GM23248 (cell line): ENCODE data around the gene OR9Q1. TPM values are rescaled to one million over a fixed set of nuclear protein-coding genes. Genes with fewer than 3 reads are reported as not detected.

Experiments used
- DNase-seq: peaks from one replicate; pipeline ENCODE4 v3.0.0-alpha.2; 2015
- H2AFZ ChIP-seq: fragments of 200-600 bp; sonication (generic); 2 replicates; pipeline ENCODE4 v1.6.1; 2016; ENCODE audit warnings: antibody characterized with exemption
- H3F3A ChIP-seq: fragments of 200-600 bp; sonication (generic); 2 replicates; pipeline ENCODE4 v1.6.1; 2016; ENCODE audit warnings: mild to moderate bottlenecking, antibody characterized with exemption, mixed run types; ENCODE audit not compliant: insufficient read depth
- H3K27ac ChIP-seq: fragments of 200-600 bp; sonication (generic); 2 replicates; pipeline ENCODE4 v1.5.1; 2016; ENCODE audit warnings: mild to moderate bottlenecking
- H3K27me3 ChIP-seq: fragments of 200-600 bp; sonication (generic); replicated peaks from 2 replicates; pipeline ENCODE4 v1.6.1; 2016; ENCODE audit warnings: mild to moderate bottlenecking; ENCODE audit not compliant: insufficient read depth
- H3K36me3 ChIP-seq: fragments of 200-600 bp; sonication (generic); 2 replicates; pipeline ENCODE4 v1.6.1; 2016; ENCODE audit warnings: low read depth, mild to moderate bottlenecking
- H3K4me1 ChIP-seq: fragments of 200-600 bp; sonication (generic); 2 replicates; pipeline ENCODE4 v1.6.1; 2016; ENCODE audit warnings: mild to moderate bottlenecking; ENCODE audit not compliant: insufficient read depth
- H3K4me2 ChIP-seq: fragments of 200-600 bp; sonication (generic); one replicate; pipeline ENCODE4 v1.6.1; 2016; ENCODE audit warnings: mild to moderate bottlenecking; ENCODE audit not compliant: unreplicated experiment
- H3K4me3 ChIP-seq: fragments of 200-600 bp; sonication (generic); 2 replicates; pipeline ENCODE4 v1.5.1; 2016; ENCODE audit warnings: mild to moderate bottlenecking
- H3K79me2 ChIP-seq: fragments of 200-600 bp; sonication (generic); 2 replicates; pipeline ENCODE4 v1.6.1; 2016; ENCODE audit warnings: mild to moderate bottlenecking; ENCODE audit not compliant: insufficient read depth
- H3K9ac ChIP-seq: fragments of 200-600 bp; sonication (generic); 2 replicates; pipeline ENCODE4 v1.6.1; 2016; ENCODE audit warnings: mild to moderate bottlenecking
- H3K9me2 ChIP-seq: fragments of 200-600 bp; sonication (generic); 2 replicates; pipeline ENCODE4 v1.6.1; 2016; ENCODE audit warnings: mixed run types, mild to moderate bottlenecking, moderate library complexity; ENCODE audit not compliant: insufficient read depth
- H3K9me3 ChIP-seq: fragments of 200-600 bp; sonication (generic); one replicate; pipeline ENCODE4 v1.6.1; 2017; ENCODE audit warnings: low read depth
- H4K20me1 ChIP-seq: fragments of 200-600 bp; sonication (generic); 2 replicates; pipeline ENCODE4 v1.6.0; 2016; ENCODE audit not compliant: insufficient read depth
- EZH2 ChIP-seq: fragments of 200-600 bp; sonication (generic); IDR thresholded peaks from 2 replicates; pipeline ENCODE4 v1.6.1; 2018; ENCODE audit warnings: antibody characterized with exemption, mild to moderate bottlenecking; ENCODE audit not compliant: insufficient read depth, poor library complexity, severe bottlenecking
- EZH2phosphoT487 ChIP-seq: fragments of 200-600 bp; sonication (generic); IDR thresholded peaks from 2 replicates; pipeline ENCODE4 v1.6.1; 2018; ENCODE audit warnings: antibody characterized with exemption, moderate library complexity, mild to moderate bottlenecking, low read depth; ENCODE audit not compliant: insufficient read depth
- WGBS, 2 experiments: methylation state at CpG; one replicate each; pipeline ENCODE4 v1.1.6; 2015 to 2017; ENCODE audit warnings: low lambda C conversion rate in 2 of 2, low coverage in 1 of 2; ENCODE audit errors: missing lambda C conversion rate in 2 of 2; 5-methylcytosine and 5-hydroxymethylcytosine counted together
- in situ Hi-C: fragments of 300-500 bp; cut with MboI; formaldehyde crosslinking; loops from 2 replicates; pipeline ENCODE4 v1.15.0; 2020
- polyA plus RNA-seq: library from polyadenylated mRNA; unstranded; fragments of >200 nt; fragmentation: Nextera tagmentation; extraction: Ambion mirVana; gene quantifications from 2 replicates; pipeline ENCODE4 v1.2.1, GENCODE V29; 2016
- total RNA-seq: library from RNA; depleted of rRNA; stranded (reverse); fragments of >200 nt; shearing (Covaris generic); gene quantifications from 2 replicates; pipeline ENCODE4 v1.2.3, GENCODE V29; 2014

The OR9Q1 gene
- total and polyA plus RNA-seq, 2 experiments from 2014 or later, result not detected

DNA sequence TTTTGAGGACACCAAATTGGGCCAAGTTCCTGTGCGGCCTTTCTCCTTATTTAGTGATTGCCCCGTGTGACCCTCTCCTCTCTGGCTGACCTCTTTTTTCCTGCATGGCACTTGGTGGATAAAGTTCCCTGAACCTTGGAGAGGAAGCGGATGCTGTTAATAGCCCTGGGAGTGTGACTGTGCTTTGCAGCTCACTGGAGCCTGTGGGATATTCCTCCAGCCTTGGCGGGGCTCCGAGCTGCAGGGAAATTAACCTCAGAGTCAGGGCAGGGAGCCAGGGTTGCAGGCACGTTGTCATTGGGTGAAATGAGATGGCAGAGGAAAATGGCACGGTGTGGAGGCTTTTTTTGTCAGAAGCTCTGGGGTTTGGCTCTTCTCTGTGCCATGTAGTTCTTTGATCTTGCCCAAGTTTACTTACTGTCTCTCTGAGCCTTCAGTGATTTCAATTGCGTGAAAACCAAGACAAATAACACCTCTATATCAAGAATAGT, 965 bp downstream of the OR9Q1 start:
- Histone ChIP-seq H2AFZ (peak overlapping the region; percentile 76), H3F3A (peaks cover 21% of the 10 kb centered on the region; the same call in 1 of the 2 replicates), H3K79me2 (no peaks in the 10 kb centered on the region), H3K27me3 (no peaks in the 10 kb centered on the region), H3K9me3 (no peaks in the 10 kb centered on the region), H3K4me2 (peak overlapping the region; percentile 20), H3K9ac (0 out of 2 replicates have a peak overlapping the region, but pooled peaks have one; percentile 2), H3K4me1 (peaks cover 39% of the 10 kb centered on the region), H3K36me3 (no peaks in the 10 kb centered on the region), H4K20me1 (no peaks in the 10 kb centered on the region), H3K4me3 (no peak overlapping the region), H3K27ac (no peak overlapping the region), H3K9me2 (no peaks in the 10 kb centered on the region)
- in situ Hi-C loops, result no loop called here
- no peak for TF ChIP-seq EZH2
- TF ChIP-seq EZH2phosphoT487, result no peak
- WGBS, 2 experiments, result 23 to 26% methylated on average over 8 of the region's 8 CpGs
- peak; percentile 83 for DNase-seq

DNA sequence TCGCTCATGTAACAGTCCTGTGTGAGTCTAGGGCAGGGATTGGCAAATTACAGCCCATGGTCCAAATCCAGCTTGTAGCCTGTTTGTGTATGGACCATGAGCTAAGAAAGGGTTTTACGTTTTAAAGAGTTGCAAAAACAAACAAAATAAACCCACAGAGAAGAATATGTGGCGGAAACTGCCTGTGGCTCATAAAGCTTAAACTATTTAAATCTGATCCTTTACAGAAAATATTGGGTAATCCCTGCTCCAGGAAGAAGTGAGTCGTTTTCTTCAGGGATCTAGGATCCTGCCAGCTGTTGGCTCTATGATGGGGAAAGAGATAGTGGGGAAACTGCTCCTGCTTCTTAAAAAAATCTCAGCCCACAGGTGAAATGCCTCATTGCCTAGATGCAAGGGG, 3.7 kb downstream of the OR9Q1 start:
- Histone ChIP-seq H4K20me1 (no peaks in the 10 kb centered on the region), H2AFZ (peak overlapping the region; percentile 0), H3K4me1 (peaks cover 39% of the 10 kb centered on the region), H3K36me3 (no peaks in the 10 kb centered on the region), H3K4me2 (peak overlapping the region; percentile 8), H3K79me2 (no peaks in the 10 kb centered on the region), H3K27ac (peak overlapping the region; percentile 35), H3K4me3 (no peak overlapping the region), H3K9ac (no peak overlapping the region), H3K9me2 (no peaks in the 10 kb centered on the region), H3K27me3 (no peaks in the 10 kb centered on the region), H3K9me3 (no peaks in the 10 kb centered on the region), H3F3A (peaks cover 21% of the 10 kb centered on the region; the same call in 1 of the 2 replicates)
- WGBS, 2 experiments, result 19 to 21% methylated on average over 4 of the region's 4 CpGs
- peak; percentile 73 for DNase-seq
- in situ Hi-C loops, result no loop called here
- TF ChIP-seq EZH2phosphoT487 (no peak), EZH2 (no peak)

DNA sequence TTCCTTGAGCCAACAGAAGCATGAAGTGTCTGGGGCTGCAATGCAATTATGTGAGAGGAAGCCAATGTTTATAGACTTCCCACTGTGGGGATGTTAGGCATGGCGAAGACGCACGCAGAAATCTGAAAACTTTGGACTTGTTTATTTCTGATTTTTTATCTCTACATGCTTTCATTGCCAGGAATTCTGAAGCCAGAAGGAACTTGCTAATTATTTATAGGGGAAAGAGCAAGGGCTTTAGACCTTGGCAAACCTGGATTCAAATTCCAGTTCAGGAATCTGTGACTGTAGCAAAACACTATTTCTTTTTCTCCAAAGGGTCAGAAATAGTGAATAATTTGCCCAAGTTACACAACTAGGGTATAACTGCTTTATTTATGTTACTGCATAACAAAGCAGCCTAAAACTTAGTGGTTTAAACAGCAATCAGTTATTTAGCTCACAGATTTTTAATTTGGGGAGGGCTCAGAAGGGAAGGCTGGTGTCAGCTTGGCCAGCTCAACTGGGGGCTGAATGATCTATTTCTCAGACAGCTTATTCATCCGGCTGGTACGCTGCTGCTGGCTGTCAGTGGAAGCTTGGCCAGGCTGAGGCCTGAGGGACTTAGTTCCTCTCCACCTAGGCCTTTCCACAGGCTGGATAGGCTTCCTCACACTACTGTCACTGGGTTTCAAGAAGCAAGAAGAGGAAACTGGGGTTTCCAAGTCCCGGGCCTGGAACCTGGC, 5.2 kb downstream of the OR9Q1 start:
- Histone ChIP-seq H3K27me3 (no peaks in the 10 kb centered on the region), H3K4me1 (peaks cover 38% of the 10 kb centered on the region), H3K36me3 (no peaks in the 10 kb centered on the region), H3K27ac (peak overlapping the region; percentile 26; the same call in 1 of the 2 replicates), H3K9me2 (no peaks in the 10 kb centered on the region), H3K9me3 (no peaks in the 10 kb centered on the region), H3K4me3 (no peak overlapping the region), H4K20me1 (no peaks in the 10 kb centered on the region), H3K4me2 (no peak overlapping the region), H3K9ac (no peak overlapping the region), H3F3A (peaks cover 21% of the 10 kb centered on the region; the same call in 1 of the 2 replicates), H2AFZ (peak overlapping the region; percentile 34), H3K79me2 (no peaks in the 10 kb centered on the region)
- WGBS, 2 experiments, result 53 to 62% methylated on average over 6 of the region's 6 CpGs
- no peak for TF ChIP-seq EZH2phosphoT487
- peak; percentile 56 for DNase-seq
- in situ Hi-C loops, result no loop called here

DNA sequence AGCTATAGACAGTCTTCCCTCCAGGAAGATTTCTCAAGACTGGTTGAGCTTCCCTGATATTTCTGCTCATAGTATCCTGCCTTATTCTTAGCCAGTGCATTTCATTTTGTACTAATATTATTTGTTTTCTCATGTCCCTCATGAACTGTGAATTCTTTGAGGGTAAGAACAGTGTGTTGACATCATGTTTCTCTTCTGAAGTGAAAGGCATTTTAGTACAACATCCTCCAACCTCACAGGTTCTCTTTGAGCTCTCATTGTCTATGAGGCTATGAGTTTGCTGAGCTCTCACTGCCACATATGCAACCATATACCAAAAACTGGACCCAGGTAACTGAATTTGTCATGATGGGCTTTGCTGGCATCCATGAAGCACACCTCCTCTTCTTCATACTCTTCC, 7.0 kb downstream of the OR9Q1 start, which contains the start of gene OR6Q1:
Gene OR6Q1, plus strand, starts transcription at position 301 of the 400 bp plus-strand sequence. Its CDS starts 0 bp downstream, at position 301.
- H4K20me1 ChIP-seq, result no peaks in the 10 kb centered on the region
- no peaks in the 10 kb centered on the region for H3K36me3 ChIP-seq
- in situ Hi-C loops, result no loop called here
- H3K4me2 ChIP-seq, result no peak within 1 kb of the TSS
- TF ChIP-seq EZH2phosphoT487 (no peak), EZH2 (no peak)
- H3K27ac ChIP-seq, result no peak within 1 kb of the TSS
- peaks cover 26% of the 10 kb centered on the region for H3K4me1 ChIP-seq
- H3K4me3 ChIP-seq, result no peak within 1 kb of the TSS
- H3F3A ChIP-seq, result peaks cover 16% of the 10 kb centered on the region; the same call in 1 of the 2 replicates
- no peak within 1 kb of the TSS for H3K9ac ChIP-seq
- DNase-seq, result no peak
- H3K9me3 ChIP-seq, result no peaks in the 10 kb centered on the region
- no peak within 1 kb of the TSS for H2AFZ ChIP-seq
- no peaks in the 10 kb centered on the region for H3K9me2 ChIP-seq
- no peaks in the 10 kb centered on the region for H3K79me2 ChIP-seq
- no peaks in the 10 kb centered on the region for H3K27me3 ChIP-seq
